GM19023 (cell line): Measurements from ENCODE around the gene MYOF.
"Not testable (repeated sequence)": the region's sequence is repeated elsewhere in the genome, so short reads cannot be mapped to it uniquely, and the experiment has no call there.

Source experiments
- ATAC-seq: cut with Tn5 transposase; IDR thresholded peaks from one replicate; pipeline ENCODE4 v1.9.1; 2021; ENCODE audit warnings: mild to moderate bottlenecking, moderate library complexity; ENCODE audit not compliant: unreplicated experiment

Gene MYOF

DNA sequence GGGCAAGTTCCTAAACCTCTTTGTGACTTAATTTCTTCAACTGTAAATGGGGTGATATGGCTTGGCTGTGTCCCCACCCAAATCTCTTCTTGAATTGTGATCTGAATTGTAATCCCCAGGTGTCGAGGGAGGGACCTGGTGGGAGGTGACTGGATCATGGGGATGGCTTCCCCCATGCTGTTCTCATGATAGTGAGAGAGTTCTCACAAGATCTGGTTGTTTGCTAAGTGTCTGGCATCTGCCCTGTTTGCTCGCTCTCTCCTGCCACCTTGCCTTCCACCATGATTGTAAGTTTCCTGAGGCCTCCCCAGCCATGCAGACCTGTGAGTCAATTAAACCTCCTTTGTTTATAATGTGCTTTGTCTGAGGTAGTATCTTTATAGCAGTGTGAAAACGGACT is 177.0 kb downstream of the MYOF start:
- ATAC-seq: no peak

DNA sequence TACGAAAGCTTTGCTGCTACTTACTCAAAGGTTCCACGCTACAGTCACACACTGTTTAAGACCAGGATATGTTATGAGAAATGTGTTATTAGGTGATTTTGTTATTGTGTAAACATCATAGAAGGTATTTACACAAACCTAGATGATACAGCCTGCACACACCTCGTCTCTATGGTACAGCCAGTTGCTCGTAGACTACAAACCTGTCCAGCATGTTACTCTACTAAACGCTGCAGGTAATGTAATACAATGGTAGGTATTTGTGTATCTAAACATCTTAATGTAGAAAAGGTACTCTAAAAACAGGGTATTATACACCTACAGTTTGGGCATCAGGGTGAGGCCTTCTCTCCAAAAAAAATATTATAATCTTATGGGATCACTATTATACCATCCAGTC is 181.2 kb downstream of the MYOF start:
- ATAC-seq: no peak

DNA sequence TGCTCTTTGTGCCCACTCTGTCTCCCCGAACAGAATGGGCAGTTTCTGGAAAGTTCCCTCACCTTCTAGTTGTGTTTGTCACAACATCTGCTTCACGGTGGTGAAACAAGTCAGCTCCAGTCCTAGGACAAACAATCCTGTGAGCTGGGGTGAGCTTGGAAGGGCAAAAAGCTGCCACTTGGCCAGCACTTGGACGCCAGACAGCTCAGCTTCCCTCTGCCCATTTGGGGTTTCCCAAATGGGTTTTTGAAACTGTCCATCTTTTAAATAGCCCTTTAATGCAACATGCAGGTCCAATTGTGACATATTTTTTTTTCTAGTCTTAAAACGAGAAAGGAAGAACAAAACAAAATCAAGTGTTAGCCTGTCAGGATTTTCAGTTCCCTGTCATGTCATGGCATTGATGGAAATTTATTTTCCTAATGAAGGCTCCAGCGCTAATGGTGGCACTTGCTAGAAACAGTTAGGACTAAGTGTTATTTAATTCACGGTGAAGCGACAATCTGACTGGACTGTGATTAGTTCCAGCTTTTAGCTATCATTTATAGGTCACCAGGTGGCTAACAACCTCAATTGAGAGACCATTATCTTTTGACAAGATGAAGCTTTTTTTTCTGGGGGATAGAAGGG is 181.7 kb downstream of the MYOF start:
- ATAC-seq: no peak

DNA sequence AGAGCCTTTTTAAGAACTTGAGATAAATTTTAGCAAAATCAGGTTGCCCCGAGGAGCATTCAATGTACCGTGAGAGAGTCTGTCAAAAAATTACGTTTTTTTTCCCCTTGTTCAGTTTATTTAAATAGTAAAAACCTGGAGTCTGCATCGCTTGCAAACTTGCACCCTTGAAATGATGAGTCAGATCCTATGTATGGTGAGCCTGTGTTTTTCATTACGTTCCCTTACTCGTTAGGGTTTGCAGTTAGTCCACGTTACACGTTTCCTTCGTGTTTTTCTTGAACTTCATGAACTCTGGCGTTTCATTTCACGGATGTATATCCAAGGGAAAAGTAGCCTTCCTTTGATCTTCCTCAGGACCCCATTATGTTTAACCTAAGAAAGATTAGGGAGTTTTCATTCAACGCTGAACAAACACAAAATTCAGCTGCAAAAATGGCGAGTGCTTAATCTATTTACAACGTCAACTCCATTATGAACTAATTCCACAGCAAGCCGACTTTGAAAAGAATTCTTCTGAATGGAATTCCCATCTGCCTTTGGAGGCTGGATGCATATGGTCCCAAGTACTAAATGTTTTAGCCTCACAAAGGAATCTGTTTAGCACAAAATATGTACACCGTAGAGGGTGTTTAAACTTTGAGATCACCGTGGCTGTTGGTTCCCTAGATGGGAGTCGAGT is 182.4 kb downstream of the MYOF start:
- ATAC-seq: no peak

DNA sequence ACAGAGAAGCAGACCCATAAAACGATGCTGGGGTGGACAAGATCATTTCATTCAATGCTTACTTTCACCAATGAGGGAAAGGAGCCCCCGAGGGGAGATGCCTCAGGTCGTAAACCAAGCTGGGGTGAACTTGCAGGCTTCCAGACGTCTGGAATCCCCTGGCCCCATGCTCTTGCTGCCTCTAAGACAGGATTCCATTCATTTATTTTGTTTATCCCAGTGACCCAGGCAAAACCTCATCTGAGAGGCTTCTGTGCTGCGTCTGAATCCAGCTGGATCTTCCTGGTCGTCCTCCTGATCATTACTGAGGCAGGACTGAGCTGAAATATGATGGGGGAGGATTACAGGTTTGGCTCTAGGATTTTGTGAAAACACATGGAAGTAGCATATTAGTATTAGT is 182.9 kb downstream of the MYOF start:
- no peak for ATAC-seq

DNA sequence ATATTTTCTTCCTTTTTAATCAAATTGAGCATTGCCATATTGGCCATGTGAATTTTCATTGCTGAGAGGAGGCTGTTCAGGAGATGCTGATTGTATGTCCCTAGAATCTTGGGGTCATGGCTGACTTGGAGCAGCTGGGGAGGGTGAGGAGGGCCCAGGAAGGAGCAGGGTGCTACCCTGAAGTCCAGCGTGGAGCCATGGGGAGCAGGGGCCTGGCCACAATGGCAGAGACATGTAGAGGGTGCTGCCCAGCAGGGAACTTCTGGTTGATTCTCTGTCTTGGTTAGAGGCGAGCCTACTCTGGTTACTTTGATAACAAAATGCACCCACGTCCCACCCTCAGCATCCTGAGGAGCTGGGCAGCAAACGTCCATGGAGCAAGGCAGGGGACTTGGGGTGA is 186.0 kb downstream of the MYOF start:
- ATAC-seq: no peak

DNA sequence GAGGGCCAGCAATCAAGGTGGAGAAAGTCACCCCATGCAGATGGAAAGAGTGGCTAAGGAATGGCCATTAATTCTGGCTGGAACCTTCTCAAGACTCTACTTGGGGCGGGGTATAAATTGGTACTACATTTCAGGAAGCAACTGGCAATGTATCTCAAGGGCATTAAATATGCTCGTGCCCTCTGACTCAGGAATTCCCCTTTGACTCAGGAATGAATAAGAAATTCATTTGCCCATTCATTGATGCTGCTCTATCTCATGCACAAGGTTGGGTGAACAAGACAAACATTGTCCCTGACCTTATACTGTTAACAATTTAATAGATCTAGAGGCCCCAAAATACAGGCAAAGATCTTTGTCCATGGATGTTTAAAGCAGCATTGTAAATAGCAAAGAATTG is 188.1 kb downstream of the MYOF start:
- no peak for ATAC-seq

DNA sequence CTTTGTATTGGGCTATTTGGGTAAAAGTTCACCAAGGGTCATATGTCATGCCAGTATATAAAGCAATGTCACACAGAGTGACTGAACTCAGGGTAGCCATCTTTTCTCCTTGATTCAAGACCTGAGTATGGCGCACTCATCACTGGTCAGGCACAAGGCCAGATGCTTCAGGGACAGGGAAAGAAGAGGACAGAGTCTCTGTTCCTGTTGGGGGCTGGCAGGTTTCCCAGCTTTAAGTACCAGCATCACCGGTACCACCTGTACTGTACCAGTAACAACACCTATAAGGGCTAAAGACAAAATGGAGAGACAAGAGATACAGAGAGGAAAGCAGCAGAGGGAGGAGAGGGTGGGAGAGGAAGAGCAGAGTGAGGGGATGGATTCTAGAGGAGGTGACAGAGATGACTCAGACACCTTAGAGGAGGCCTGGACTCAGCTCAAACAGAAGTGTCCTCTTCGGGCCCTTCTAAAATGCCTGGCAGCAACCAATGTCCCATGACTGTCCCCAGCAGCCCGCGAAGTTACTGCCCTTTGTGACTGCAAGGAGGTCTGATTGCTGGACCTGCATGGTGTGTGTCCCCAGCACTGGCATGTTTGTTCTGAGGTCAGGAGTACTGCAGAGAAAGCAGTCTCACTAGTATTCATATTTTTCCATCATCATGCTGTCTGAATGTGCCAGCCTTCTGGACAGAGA is 191.3 kb downstream of the MYOF start:
- no peak for ATAC-seq

DNA sequence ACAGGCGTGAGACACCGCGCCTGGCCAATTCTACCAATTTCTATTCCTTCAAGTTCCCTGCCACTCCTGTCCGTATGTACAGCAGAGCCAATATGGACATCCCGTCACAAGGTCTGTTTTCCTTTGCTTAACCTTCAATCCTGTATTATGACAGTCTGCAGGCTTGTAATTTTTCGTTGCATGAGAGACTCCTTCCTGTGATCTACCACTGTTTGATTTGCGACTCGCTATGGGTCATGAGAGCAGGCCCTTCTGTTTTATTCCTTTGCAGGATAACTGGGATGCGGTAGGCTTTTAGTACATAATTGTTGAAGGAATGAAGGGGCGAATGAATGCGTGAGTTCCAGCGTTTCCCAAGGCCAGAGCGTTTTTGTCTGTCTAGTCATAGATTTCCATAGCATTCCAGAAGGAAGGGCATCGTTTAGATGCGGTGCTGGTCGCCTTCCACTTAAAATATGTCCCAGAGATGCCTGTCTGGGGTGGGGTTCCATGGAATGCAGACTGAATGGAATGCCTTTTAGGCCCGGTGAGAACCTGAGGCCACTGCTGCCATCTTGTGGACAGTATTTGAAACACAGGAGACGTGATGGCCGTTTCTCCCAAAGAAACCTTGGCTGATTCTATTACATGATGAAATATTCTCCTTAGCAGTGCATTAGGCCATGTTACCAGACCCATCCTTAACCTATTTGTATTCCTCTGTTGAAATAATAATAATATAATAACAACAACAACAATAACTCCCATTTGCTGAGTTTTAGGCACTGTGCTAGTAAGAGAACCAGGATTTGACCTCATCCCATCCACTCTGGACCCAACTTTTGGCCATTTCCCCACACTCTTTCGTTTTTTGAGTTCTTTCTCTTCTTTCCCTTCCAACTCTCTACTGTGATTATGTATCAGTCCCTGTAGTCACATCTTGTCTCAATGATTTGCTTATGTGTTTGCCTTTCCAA is 193.2 kb downstream of the MYOF start:
- no peak for ATAC-seq

DNA sequence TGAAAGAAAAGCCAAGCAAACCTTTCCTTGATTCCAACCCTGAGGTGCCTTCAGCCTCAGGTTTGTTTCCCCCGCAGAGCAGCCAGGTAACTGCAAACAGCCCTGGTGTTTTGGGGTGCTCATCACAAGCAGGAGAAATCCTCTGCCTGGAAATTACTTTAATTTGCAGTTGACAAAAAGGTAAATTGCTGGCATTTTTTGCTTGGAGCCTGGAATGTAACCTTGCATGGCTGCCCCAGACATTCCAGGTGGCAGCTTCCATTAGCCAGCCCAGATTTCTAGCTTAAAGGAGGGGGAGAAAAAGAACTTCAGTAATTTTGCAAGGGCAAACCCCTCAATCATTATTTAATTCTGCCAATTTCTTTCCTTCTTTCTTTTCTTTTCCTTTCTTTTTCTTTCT is 194.4 kb downstream of the MYOF start:
- no peak for ATAC-seq

DNA sequence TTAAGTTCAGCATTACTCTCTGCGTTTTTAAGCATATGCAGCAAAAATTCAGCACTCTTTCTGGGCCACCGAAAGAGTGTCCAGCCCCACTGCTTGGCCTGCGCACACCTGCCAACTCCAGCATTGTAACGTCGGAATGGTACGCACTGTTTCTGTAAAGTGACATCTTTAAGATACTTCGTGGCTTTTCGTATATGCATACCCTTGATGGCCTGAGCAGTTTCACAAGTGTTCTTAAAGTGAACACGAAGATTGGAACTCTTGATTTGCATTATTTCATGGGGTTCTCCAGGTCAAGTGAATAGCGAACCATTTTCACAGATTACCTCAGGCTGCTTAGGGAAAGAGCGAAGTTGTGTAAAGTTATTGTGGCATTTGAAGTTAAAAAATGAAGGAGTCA is 197.9 kb downstream of the MYOF start:
- ATAC-seq: not testable (repeated sequence)

DNA sequence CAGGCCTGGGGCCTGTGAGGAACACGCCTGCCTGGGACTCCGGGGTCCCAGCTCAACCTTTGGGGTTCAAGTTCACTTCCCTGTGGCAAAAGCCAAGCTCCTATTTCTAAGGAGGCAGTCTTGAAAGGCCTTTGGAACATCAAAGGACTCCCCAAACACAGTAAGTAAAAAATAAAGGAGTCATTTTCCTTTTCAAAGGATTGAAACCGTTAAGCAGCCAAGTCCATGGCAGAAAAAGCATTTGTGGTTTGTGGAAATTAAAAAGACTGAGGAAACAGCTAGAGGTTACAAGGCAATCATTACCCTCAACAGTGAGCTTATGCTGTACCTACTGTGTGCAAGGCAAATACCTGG is 200.8 kb downstream of the MYOF start:
- ATAC-seq: no peak

DNA sequence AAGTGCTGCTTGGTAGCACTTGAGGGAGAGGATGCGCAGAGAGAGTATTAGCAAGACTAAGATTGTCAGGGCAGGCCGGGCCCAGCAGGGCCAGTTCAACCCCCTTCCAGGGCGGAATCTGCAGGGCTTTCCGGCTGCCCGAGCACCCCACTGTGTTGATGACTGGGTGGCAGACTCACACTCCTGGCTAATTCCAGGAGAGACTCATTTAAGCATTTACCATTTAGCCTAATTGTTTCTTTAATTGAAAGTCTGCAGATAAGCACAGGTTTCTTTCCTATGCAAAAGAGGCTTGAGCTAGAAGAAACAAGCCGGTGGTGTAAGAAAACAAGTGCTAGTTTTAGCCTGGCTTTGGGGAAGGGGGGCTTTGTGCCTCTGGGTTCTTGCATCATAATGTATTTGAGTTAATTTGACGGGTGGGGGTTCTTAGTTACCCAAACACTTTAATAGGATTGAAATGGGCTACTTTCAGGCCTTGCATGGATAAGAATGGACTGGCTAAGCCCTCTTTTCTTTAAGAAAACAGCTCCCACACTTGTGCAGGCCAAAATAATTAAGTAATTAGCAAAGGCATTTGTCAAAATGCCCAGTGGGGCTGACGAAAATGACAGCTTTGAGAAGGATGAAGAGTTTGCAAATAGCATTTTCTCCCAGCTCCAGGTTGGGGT is 201.3 kb downstream of the MYOF start:
- no peak for ATAC-seq

DNA sequence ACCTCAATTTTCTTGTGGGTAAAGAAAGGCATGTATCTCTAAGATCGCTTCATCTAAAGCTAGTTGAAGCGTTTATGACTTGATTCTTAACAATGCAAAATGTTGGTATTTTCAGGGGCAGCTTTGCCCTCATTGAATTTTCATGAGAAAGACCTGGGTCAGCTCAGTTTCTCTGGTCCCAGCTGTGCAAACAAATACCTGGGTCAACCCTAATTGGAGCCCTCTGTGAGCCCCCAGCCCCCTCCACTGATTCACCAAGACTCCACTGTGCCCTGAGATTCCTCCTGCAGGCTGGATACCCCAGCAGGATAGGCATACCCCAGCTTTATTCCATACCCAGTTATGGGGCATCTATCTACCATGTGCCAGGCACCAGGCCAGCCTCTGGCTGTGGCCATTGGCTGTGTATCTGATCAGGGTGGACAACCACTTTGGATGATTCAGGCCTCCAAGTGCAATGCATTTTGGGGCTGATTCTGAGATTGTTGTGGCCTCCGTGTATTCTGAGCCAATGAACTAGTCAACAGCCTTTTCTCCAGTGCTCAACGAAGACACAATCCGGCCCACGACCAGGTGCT is 201.9 kb downstream of the MYOF start:
- no peak for ATAC-seq

DNA sequence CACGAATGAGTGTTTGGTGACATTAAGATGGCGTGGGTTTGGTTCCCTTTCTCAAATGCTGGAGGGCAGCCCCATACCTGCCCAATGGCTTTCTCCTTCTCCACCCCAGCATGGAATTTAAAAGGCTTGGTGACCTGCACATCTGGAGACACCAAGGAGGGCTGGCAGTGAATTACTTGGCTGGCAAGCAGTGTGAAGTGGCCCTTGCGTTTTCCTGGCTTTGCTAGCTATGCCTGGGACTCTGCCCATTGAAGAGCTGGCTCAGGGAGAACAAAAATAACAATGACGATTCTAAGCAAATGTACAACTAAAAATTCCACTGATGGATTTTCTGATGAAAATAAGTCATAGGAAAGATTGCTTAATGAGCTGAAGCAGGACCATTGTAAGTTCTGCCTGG is 204.8 kb downstream of the MYOF start:
- no peak for ATAC-seq

DNA sequence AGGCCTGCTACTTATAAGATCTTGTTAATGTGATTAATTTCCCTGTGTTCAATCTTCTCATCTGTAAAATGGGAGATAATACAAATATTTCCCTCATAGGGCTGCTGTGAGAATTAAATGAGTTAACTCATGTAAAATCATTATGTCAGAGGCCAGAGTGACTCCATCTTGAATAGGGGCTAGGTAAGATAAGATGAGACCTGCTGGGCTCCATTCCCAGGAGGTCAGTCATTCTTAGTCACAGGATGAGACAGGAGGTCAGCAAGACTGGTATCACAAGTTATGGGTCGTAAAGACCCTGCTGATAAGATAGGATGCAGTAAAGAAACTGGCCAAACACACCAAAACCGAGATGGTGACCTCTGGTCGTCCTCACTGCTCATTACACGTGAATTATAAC is 207.7 kb downstream of the MYOF start:
- no peak for ATAC-seq

DNA sequence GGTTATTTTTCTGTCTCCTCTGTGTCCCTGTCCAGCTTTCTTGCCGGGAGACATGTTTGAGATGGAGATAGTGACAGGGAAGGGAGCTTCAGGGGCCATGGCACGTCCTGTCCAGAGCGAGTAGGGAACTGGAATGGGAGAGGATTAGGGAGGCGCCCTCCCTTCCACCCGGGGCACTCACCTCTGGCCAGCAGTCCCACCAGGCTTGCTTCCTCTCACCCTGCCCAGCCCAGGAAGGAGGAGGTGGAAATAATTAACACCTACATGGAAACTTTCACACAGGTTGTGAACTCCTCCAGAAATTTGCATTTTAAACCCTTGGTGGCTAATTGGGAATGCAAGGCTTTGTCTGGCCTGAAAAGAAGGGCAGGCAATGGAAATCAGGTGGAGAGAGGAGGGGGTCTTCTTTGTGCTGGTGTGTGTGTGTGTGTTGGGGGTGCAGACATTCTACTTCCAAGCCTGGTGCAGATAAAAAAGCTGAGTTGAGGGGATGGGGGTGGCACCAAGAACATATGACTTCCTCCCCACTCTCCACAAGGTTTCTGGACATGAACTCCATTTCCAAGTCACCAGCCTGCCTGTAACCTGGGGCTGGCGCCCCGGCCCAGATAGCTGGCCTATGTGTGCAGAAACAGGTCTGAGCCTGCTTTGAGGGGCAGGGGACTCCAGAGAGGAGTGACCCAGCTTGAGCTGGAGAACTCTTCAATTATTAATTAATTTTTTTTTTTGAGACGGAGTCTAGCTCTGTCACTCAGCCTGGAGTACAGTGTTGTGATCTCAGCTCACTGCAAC is 209.1 kb downstream of the MYOF start:
- no peak for ATAC-seq

DNA sequence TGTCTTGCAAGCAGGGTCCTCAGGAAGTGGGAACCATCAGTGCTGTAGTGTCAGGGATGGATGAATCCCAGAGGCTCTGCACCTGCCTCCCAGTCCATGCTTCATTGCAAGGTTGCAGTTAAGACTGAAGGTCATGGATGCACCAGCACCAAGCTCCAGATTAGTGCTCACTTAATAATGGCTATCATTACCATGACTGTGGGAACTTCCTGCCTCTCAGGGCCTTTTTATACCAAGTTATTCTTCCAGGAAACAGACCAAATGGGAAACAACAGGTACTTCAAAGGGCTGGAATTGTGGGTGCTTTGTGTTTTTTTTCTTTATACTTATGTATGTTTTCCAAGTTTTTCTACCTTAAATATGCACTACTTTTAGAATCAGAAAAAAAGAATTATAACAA is 210.8 kb downstream of the MYOF start:
- ATAC-seq: no peak

DNA sequence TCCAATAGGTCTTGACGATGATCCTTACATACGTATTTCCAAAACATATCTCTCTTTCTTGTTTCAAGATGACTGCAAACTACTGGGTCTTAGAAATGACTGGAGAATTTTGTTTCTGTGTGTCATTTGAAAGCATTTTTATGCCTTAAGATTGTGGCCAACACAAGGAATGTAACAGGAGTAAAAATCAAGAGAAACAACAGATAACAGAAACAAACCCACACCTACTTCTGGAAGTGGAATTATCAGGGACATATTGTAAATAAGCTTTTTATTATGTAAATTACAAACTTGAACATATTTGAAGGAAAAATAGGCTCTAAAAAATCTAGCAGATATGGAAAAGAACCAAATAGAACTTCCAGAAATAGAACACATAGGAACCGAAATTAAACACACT is 212.9 kb downstream of the MYOF start:
- ATAC-seq: no peak

DNA sequence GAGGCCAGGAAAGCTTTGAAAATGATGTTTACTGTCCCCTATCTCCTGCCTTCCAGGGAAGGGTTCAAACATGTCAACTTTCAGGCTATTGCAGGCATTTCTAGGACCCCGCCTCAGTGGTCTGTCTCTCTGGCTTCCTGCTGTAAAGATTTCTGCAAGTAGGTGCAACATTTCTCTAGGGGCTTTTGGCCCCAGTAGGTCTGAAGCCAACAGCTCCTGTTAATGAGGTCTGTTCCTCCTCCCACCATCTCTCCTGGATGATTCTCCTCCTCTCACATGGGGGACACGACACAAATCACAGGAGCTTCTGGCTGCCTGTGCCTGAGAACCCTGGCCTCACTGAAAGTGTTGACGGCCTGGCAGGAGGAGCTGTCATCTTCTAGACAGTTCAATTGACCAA is 214.1 kb downstream of the MYOF start:
- no peak for ATAC-seq
